Measurements from ENCODE around the gene RASAL3. TPM values are rescaled to one million over a fixed set of nuclear protein-coding genes. Genes with fewer than 3 reads are reported as not detected.

The RASAL3 gene
- total and polyA plus RNA-seq, 2 of the 4 experiments (the other 2 are of a cell fraction) = 0.07 TPM; not detected in 1

Small RNAs within 50 kb of the gene (microRNA-seq; reads per million reads assigned to microRNA genes)
- 0 reads per million in 2 experiments for gene MIR1470 (ENCODE audit: insufficient read depth in 1 of 2, insufficient read length in 1 of 2, unreplicated experiment in 1 of 2)

Small RNAs within 50 kb of the gene (small RNA-seq; reads per million reads assigned to genes)
- gene MIR1470 = 0 reads per million in 5 experiments

Other genes starting within 250 kb of the RASAL3 start
- gene EPHX3, start 232.1 kb downstream of the RASAL3 start, total RNA-seq (2012; rRNA removed) = 0.18 TPM in 1 of 2 replicates, not detected in the other
- gene EPHX3, start 232.1 kb downstream of the RASAL3 start, polyA plus RNA-seq (2012; rRNA removed) = 0.12 and 0.16 TPM in 2 replicates
- gene BRD4, start 132.0 kb downstream of the RASAL3 start, total RNA-seq (2012; rRNA removed) = 7.0 and 7.2 TPM in 2 replicates
- 19.9 and 21.1 TPM in 2 replicates for gene BRD4, start 132.0 kb downstream of the RASAL3 start, polyA plus RNA-seq (2012; rRNA removed)
- 12.2 and 16.9 TPM in 2 replicates for gene AKAP8, start 84.8 kb downstream of the RASAL3 start, total RNA-seq (2012; rRNA removed)
- gene AKAP8, start 84.8 kb downstream of the RASAL3 start, polyA plus RNA-seq (2012; rRNA removed) = 13.4 and 14.8 TPM in 2 replicates
- 40.8 and 44.6 TPM in 2 replicates for gene AKAP8L, start 45.6 kb downstream of the RASAL3 start, total RNA-seq (2012; rRNA removed)
- 41.0 and 43.1 TPM in 2 replicates for gene AKAP8L, start 45.6 kb downstream of the RASAL3 start, polyA plus RNA-seq (2012; rRNA removed)
- 0.90 and 1.1 TPM in 2 replicates for gene WIZ, start 14.6 kb downstream of the RASAL3 start, total RNA-seq (2012; rRNA removed)
- 27.1 and 31.6 TPM in 2 replicates for gene WIZ, start 14.6 kb downstream of the RASAL3 start, polyA plus RNA-seq (2012; rRNA removed)
- gene PGLYRP2, start 15.0 kb upstream of the RASAL3 start, total RNA-seq (2012; rRNA removed) = not detected in 2 replicates
- gene PGLYRP2, start 15.0 kb upstream of the RASAL3 start, polyA plus RNA-seq (2012; rRNA removed) = not detected in 2 replicates
- gene CYP4F22, start 44.0 kb upstream of the RASAL3 start, total RNA-seq (2012; rRNA removed) = not detected in 2 replicates
- gene CYP4F22, start 44.0 kb upstream of the RASAL3 start, polyA plus RNA-seq (2012; rRNA removed) = not detected in 2 replicates
- not detected in 2 replicates for gene CYP4F8, start 150.7 kb upstream of the RASAL3 start, total RNA-seq (2012; rRNA removed)
- gene CYP4F8, start 150.7 kb upstream of the RASAL3 start, polyA plus RNA-seq (2012; rRNA removed) = not detected in 2 replicates
- gene CYP4F3, start 176.4 kb upstream of the RASAL3 start, total RNA-seq (2012; rRNA removed) = not detected in 2 replicates
- not detected in 2 replicates for gene CYP4F3, start 176.4 kb upstream of the RASAL3 start, polyA plus RNA-seq (2012; rRNA removed)
- gene CYP4F12, start 208.5 kb upstream of the RASAL3 start, total RNA-seq (2012; rRNA removed) = not detected in 2 replicates
- not detected in 2 replicates for gene CYP4F12, start 208.5 kb upstream of the RASAL3 start, polyA plus RNA-seq (2012; rRNA removed)